ENCODE results near the gene SLC9A2.

DNA sequence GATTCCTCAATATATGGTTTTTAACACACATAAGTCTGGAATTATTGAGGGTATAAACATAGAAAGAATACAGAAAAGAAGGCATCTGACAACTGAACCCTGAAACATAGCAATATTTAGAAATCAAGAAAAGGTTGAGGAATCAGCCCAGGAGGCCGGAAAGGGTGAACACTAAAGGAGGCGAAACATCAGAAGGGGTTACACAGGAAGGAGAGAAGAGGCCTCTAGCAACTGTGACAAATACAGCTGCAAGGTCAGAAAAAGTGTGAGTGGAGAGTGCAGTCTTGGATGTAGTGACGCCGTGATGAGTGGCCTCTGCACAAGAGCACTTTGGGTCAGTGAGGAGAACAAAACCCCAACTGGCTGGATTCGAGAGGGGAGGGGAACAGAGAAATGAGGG is 70.7 kb downstream of the SLC9A2 start:
- TF ChIP-seq TAF1 (IDR thresholded peaks at IDR 0.05; ENCODE audit: borderline replicate concordance, low read depth, low read length): no peak
- no peak for TF ChIP-seq POLR2A (IDR thresholded peaks at IDR 0.05; ENCODE audit: low read depth, low read length)

Data from GM12892 (cell line).